ENCODE results near the gene AOAH. TPM values are rescaled to one million over a fixed set of nuclear protein-coding genes. Genes with fewer than 3 reads are reported as not detected.

AOAH gene
- total RNA-seq, 4 donors from 2014 or later = 0.93 to 20.5 (median 9.9) TPM

- no peaks in the 10 kb centered on the region for H3K27me3 ChIP-seq
- ATAC-seq = no peak
- no peak overlapping the region for H3K4me3 ChIP-seq
- H3K4me1 ChIP-seq = no peaks in the 10 kb centered on the region
- H3K27ac ChIP-seq = no peak overlapping the region
- 82 to 85% methylated on average over 9 to 10 of the region's 10 CpGs for WGBS, 2 donors (ENCODE audit: low coverage in 1 of 2)
- H3K9me3 ChIP-seq = no peaks in the 10 kb centered on the region
- H3K36me3 ChIP-seq = no peaks in the 10 kb centered on the region
- TF ChIP-seq CTCF (IDR thresholded peaks at IDR 0.05) (no peak), POLR2AphosphoS5 (IDR thresholded peaks at IDR 0.05) (no peak), EP300 (IDR thresholded peaks at IDR 0.05) (no peak), POLR2A (IDR thresholded peaks at IDR 0.05) (no peak)
Measured at GRCh38 chr7:36522453-36523007, 201.8 kb downstream of the AOAH start.

GRCh38 chr7:36521911-36522310 is 202.4 kb downstream of the AOAH start:
- ATAC-seq = no peak
- TF ChIP-seq POLR2A (IDR thresholded peaks at IDR 0.05) = no peak
- TF ChIP-seq POLR2AphosphoS5 (IDR thresholded peaks at IDR 0.05) = no peak
- TF ChIP-seq CTCF (IDR thresholded peaks at IDR 0.05) = no peak
- TF ChIP-seq EP300 (IDR thresholded peaks at IDR 0.05) = no peak
- 86 to 100% methylated on average over 2 to 5 of the region's 10 CpGs for WGBS, 2 donors (ENCODE audit: low coverage in 1 of 2)

GRCh38 chr7:36521133-36521532 is 203.2 kb downstream of the AOAH start:
- TF ChIP-seq POLR2A (IDR thresholded peaks at IDR 0.05) = no peak
- no peak for TF ChIP-seq CTCF (IDR thresholded peaks at IDR 0.05)
- no peak for TF ChIP-seq EP300 (IDR thresholded peaks at IDR 0.05)
- TF ChIP-seq POLR2AphosphoS5 (IDR thresholded peaks at IDR 0.05) = no peak
- ATAC-seq = no peak
- Histone ChIP-seq H3K36me3 (no peaks in the 10 kb centered on the region), H3K4me3 (no peak overlapping the region), H3K27me3 (no peaks in the 10 kb centered on the region), H3K27ac (no peak overlapping the region), H3K4me1 (no peaks in the 10 kb centered on the region), H3K9me3 (no peaks in the 10 kb centered on the region)
- 50 to 86% methylated on average over 1 to 2 of the region's 4 CpGs for WGBS, 2 donors (ENCODE audit: low coverage in 1 of 2)

More at GRCh38 chr7:36521911-36522310, 202.4 kb downstream of the AOAH start:
- Histone ChIP-seq H3K27me3 (no peaks in the 10 kb centered on the region), H3K4me1 (no peaks in the 10 kb centered on the region), H3K27ac (no peak overlapping the region), H3K36me3 (no peaks in the 10 kb centered on the region), H3K4me3 (no peak overlapping the region), H3K9me3 (no peaks in the 10 kb centered on the region)

GRCh38 chr7:36515847-36516246 is 208.4 kb downstream of the AOAH start:
- no peaks in the 10 kb centered on the region for H3K36me3 ChIP-seq
- ATAC-seq = no peak
- no peaks in the 10 kb centered on the region for H3K27me3 ChIP-seq
- TF ChIP-seq EP300 (IDR thresholded peaks at IDR 0.05) = no peak
- no peak for TF ChIP-seq POLR2A (IDR thresholded peaks at IDR 0.05)
- TF ChIP-seq POLR2AphosphoS5 (IDR thresholded peaks at IDR 0.05) = no peak
- TF ChIP-seq CTCF (IDR thresholded peaks at IDR 0.05) = no peak
- 94 to 95% methylated on average over 3 of the region's 3 CpGs for WGBS, 2 donors (ENCODE audit: low coverage in 1 of 2)
- H3K27ac ChIP-seq = no peak overlapping the region
- no peak overlapping the region for H3K4me3 ChIP-seq
- H3K4me1 ChIP-seq = no peaks in the 10 kb centered on the region
- H3K9me3 ChIP-seq = no peaks in the 10 kb centered on the region
